ENCODE data around the gene HECA.
A peak's percentile ranks its signal among the peaks of the same experiment; 100 is the strongest.
"Not testable (repeated sequence)": the region's sequence is repeated elsewhere in the genome, so short reads cannot be mapped to it uniquely, and the experiment has no call there.

Gene HECA

GRCh38 chr6:139161817-139162284 is 27.0 kb downstream of the HECA start:
- no peak for DNase-seq

DNA sequence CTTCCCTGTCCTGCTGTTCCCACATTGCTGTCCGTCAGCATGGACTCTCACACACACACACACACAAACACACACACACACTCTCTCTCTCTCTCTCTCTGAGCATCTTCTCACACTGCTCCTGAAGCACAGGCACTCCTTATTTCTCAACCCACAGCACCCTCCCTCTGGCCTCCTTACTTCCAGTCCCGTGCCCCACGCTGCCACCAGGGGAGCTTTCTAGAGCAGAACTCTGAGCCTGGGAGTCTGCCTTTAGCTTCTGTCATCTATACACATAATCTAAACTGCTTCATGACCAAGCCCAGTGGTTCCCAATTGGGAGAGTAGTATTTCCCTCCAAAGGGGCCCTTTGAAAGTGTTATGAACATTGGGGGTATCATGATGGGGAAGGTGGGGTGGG is 29.1 kb downstream of the HECA start:
- no peak for DNase-seq

DNA sequence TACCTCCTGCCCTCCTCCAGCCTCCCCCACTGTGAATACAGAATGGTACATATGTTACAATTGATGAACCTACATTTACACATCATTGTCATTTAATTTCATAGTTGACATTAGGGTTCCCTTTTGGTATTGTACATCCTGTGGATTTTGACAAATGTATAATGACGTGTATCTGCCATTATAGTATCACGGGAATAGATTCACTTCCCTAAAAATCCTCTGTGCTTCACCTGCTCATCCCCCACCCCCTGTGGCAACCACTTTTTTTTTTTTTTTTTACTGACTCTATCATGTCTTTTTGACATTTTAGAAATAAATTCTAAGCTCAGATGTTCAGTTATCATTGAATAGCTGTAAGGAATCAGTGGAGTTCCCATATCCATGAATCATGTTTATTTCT is 30.4 kb downstream of the HECA start:
- no peak for DNase-seq

GRCh38 chr6:139166238-139166955 is 31.5 kb downstream of the HECA start:
- no peak for DNase-seq

DNA sequence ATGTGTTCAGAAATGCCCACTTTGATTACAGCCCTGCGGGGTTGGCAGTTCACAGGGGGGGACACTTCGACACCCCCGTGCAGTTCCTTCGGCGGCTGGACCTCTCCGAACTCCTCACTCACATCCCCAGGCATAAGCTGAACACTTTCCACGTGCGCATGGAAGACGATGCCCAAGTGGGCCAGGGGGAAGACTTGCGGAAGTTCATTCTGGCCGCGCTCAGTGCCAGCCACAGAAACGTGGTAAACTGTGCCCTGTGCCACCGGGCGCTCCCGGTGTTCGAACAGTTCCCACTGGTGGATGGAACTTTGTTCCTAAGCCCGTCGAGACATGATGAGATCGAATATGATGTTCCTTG is 32.1 kb downstream of the HECA start:
- DNase-seq = no peak

DNA sequence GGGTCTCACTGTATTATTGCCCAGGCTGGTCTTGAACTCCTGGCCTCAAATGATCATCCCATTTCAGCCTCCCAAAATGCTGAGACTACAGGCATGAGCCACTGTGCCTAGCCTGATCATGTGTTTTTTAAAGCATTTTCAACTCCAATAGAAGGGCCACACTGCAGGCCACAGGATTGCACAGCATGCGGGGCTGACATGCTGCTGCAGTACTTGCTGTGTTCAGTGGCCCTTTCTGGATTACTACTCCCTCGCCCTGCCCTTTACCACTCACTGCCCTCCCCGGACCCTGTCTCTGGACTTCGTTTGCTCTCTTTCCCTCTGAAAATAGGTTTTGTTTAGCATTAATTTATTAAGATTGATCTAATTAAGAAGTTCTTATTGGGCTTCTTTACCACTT is 37.3 kb downstream of the HECA start:
- DNase-seq = no peak

DNA sequence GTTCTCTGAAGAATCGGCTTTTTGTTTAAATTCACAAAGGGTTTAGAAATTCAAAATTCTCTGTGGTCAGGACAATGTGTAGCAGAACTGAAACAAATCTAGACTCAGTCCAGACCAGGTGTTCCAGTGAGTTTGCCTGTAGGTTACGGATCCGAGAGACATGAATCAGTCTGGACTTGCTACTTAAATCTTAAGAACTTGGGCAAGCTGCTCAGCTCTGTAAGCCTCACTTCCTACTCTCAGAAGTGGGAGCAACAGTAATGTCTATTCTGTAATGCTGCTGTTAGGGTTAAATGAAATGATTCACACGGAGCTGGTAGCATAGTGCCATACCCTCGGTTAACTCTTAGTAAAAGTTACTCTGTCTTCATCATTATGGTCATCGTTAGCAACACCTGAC is 37.7 kb downstream of the HECA start:
- no peak for DNase-seq

DNA sequence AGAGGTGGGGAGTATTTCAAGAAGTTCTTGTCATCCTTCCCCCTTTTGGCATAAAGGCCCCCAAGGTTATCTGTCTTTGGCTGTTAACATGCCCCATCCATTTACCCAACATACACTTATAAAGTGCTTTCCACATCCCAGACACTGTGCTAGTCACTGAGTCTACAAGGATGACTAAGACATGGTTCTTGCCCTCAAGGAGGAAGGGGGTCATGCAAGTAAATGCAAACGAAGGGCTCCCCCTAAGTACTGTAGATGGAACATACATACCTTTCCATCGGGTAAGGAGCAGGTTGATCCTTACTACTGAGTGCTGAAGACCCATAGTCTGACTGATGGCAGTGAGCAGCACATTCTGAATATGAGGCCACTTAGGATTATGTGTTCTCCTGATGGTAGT is 38.3 kb downstream of the HECA start:
- DNase-seq = no peak

DNA sequence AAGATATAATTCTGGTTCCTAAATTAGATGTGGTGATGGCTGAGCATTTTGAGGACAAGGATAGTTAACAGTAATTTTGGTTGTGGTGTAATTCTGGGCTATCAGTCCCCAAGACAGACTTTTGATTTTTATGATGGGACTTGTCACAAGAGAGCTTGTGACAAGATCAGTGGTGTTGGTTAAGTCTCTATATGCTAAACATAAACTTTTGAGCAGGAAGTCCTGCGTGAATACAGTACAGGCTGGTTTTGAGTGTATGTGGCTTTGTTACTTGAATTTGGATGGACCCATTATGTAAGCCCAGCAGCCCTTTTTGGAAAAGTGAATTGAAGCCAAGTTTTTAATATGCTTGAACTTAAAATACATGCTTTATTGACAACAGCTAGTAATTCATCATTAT is 38.9 kb downstream of the HECA start:
- no peak for DNase-seq

GRCh38 chr6:139174961-139175360 is 40.1 kb downstream of the HECA start:
- no peak for DNase-seq

- DNase-seq = no peak
These were observed 40.6 kb downstream of the HECA start for GRCh38 chr6:139175389-139175948.

DNA sequence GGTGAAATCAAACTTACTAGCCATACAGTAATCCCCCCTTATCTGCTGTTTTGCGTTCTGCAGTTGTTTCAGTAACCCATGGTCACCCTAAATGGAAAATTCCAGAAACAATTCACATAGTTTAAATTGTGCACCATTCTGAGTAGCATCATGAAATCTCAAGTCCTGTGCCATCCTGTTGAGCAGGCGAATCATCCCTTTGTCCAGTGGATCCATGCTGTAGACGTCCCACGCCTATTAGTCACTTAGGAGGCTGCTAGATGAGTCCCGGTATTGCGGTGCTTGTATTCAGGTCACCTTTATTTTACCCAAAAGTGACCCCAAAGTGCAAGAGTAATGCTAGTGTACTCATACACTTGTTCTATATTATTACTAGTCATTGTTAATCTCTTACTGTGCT is 46.4 kb downstream of the HECA start:
- DNase-seq = no peak

DNA sequence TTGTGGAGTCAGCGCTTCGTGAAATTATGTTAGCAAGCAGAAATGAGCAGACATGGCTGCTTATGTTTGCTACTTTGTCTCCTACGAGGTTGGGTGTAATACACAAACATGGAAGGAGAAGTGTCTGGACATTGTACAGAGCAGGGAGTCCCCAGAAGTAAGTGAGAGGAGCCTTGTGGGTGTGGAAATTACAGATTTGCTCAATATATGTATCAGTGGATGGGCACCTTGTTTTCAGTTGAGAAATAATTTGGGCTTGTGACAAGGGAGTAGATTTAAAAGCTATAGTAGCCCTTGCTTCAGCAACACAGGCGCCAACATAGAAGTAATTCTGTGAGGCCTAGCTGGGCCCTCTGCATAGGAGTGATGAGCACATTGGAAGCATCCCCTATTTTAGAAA is 49.2 kb downstream of the HECA start:
- no peak for DNase-seq

DNA sequence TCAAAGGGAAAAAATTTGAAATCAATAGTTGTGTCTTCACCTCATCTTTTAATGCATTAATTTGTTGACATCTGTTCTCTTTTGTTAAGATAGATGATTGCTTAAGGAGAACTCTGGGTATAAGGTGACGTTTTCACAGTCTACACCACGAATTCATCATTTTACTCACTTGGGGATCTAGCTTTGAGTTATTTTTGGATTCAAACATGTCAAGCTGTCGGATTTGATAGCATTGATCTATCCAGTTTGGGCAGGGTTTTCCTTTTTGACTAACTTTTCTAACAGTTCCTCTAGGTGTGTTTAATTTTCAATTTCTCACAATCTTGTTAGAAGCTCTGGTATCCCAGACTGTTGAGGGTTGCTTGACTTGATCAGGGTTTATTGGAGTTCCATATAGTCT is 49.6 kb downstream of the HECA start:
- DNase-seq = no peak

DNA sequence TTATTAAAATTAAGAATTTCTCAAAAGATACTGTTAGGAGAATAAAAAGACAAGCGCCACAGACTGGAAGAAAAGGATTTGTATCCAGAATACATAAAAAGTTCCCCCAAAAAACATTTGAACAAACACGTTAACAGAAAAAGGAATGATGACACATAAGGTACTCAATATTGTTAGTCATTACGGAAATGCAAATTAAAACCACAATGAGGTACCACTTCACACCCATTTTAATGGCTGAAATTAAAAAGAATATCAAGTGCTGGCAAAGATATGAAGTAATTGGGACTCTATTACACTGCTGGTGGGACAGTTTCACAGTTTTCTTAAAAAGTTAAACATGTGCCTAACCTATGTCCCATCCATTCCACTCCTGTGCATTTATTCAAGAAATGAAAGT is 51.4 kb downstream of the HECA start:
- no peak for DNase-seq

DNA sequence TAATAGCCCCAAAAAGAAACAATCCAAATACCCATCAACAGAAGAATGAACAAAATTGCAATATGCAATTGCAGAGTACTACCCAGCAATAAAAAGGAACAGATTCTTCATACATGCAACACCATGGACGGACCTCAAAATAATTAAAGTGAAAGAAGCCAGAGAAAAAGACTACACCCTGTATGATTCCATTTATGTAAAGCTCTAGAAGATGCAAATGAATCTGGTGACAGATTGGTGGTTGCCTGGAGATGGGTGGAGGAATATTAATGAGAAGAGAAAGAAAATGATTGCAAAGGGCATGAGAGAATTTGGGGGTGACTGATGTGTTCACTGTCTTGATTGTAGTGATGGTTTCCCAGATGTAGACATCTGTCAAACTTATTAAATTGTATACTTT is 51.8 kb downstream of the HECA start:
- DNase-seq = no peak

DNA sequence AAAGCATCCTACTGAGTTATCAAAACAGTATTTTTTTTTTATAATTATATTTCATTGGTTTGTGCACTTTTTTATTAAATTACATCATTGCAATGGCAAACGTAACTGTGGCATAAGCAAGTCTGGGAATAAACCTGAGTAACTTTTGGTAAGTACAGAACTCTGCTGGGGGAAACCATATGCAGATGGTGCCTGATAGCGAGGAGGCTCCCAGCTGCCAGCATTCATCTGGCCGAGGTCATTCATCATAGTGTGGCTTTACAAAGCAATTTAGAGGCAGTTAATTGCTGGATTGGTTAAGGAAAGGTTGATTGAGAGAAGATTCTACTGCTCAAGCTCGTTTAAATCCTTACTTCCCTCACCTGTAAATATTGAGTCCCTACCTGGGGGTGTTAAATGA is 52.6 kb downstream of the HECA start:
- no peak for DNase-seq

DNA sequence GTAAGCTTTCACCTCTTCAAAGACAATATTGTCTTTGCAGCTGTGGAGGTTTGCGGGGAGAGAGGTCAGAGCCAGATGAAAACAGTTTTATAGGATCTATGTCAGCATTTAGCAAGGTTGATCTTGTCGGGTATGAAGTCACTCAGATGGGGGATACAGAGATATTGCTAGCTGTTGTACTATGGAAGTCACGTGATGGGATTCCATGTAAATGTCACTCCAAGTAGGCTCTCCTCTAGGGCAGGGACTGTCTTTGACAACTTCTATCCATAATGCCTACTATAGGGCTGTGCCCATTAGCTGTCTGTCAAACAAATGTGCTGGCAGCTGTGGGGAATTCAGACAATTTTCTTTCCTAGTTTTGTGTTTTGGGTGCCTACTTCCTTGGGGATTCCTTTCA is 54.8 kb downstream of the HECA start:
- DNase-seq = no peak

GRCh38 chr6:139194740-139195139 is 59.9 kb downstream of the HECA start:
- DNase-seq = no peak

- DNase-seq = peak; percentile 72
These were observed 63.8 kb downstream of the HECA start for GRCh38 chr6:139198529-139199288.

DNA sequence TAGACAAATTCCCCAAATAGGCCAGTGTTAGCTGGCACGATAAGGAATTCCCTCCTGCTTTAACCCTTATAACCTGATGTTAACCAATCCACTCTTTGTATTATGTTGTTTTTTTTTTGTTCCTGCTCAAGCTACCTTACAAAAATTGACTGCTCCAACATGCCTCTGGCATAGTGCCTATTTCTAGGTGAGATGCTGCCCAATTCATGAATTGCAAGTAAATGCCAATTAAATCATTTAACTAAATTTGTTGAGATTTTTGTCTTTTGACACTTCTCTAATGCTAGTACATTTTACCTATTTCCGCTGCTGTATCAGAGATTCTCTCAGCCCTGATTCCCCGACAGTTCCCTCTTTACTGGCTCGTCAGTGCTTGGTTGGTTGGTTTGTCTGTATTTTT is 66.5 kb downstream of the HECA start:
- DNase-seq = no peak

- no peak for DNase-seq
These were observed 70.1 kb downstream of the HECA start for GRCh38 chr6:139204978-139205377.

DNA sequence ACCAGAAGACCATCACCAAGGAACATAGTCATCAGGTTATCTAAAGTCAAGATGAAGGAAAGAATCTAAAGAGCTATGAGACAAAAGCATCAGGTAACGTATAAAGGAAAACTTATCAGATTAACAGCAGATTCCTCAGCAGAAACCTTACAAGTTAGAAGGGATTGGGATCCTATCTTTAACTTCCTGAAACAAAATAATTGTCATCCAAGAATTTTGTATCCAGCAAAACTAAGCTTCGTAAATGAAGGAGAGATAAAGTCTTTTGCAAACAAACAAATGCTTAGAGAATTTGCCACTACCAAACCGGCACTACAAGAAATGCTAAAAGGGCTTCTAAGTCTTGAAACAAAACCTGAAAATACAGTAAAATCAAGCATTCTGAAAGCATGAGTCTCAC is 71.0 kb downstream of the HECA start:
- no peak for DNase-seq

DNA sequence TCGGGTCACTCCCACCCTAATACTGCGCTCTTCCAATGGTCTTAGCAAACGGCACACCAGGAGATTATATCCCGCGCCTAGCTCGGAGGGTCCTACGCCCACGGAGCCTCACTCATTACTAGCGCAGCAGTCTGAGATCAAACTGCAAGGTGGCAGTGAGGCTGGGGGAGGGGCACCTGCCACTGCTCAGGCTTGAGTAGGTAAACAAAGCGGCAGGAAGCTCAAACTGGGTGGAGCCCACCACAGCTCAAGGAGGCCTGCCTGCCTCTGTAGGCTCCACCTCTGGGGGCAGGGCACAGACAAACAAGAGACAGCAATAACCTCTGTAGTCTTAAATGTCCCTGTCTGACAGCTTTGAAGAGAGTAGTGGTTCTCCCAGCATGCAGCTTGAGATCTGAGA is 75.9 kb downstream of the HECA start:
- not testable (repeated sequence) for DNase-seq
